DMS114 treated with DMSO at 0.1 percent for 48 hours (cell line): ENCODE data around the gene S100A12.

Experiments used
- DNase-seq: peaks from one replicate; lab custom pipeline; 2025; ENCODE audit not compliant: unreplicated experiment; lab: John Stamatoyannopoulos, UW

S100A12 gene

DNA sequence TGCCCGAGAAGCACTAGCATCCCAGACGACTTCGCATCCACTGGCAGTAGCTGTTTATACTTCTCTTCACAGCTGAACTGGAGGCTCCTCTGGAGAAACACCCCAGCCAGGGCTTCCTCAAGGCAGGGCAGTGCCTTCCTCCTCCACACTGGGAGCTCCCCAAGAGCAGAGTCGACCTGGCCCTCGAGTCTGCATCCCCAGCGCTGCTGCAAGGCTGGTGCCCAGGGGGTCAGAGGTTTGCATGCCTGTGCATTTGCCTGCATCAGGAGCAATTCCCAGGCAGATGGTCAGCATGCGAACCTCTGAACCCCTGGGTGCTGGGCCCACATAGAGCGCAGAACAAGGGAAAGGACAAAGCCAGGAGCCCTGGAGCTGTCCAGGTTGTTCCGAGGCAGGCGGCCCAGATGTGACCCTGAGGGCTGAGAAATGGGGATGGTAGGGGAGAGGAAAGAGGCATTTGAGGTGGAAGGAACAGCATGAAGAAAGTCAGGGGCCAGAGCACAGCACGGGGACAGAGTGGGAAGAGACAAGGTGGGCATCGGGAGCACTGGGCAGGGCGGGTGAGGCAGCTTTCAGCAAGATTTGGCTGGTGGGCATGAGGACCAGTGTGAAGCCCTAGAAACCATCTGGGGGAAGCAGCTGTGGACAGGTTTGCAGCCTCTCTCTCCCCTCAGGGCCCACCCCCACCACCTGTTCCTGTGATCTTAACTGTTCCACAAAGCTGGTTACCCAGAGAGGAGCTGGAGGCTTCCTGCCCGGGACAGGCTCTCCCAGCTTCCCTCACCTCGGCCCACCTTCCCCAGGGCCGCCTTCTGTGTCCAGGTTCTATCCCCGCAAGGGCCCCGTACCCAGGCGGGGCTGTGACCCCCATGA is 21.9 kb upstream of the S100A12 start:
- no peak for DNase-seq

DNA sequence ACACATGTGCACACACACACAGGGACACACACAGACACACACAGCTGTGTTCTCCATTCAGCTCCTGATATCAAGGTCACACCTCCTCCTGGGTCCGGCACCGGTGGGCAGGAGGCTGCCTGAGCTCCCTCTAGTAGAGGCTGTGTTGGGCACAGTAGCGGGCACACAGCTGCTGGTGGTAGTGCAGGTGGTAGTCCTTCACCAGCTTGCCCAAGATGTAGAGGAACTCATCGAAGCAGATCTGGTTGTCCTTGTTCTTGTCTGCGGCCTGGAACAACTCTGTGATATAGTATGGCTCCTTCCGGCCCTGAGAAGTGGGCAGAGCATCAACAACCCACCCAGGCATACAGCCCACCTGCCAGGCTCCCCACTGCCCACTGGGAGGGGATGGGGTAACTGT is 21.0 kb upstream of the S100A12 start:
- no peak for DNase-seq

DNA sequence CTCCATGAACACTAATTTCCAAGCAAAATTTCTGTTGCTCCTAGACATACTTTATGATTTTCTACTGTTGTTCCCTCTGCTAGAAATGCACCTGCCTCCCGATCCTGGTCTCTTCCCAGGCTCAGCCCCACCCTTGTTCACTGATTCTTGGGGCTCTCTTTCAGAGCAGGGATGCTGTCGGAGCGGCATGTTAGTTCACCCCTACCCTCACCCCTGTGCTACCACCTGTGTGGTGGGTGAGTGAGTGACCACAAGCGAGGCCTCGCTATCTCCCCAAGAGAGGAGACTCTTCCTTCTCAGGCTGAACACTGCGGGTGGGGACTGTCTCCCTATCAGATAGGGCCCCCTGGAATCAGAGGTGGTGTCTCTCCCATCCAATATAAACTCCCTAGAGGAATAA is 20.4 kb upstream of the S100A12 start:
- no peak for DNase-seq

DNA sequence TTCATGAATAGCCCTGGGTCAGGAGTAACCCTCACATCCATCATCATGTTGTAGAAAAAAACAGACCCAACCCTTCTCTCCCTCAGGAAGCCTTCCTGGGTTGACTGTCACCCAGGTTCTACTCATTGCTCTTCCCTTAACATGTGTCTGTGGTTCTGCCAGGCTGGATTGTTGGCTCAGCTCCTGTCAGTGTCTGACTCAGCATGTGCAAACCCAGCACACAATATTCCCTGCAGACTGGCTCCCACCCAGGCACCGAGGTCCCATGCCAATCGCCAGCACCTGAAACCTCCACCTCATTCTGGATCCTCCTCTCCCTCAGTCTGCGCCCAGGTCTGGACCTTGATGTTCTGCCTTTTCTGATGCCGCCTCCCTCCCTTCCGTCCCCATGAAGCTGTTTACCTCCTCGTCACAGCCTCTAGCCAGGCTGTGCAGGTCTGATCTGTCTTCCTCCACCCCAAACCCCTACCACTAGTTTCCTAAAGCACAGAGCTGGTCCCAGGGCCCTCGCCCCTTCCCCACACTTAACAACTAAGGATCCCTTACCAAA is 19.8 kb upstream of the S100A12 start:
- no peak for DNase-seq

DNA sequence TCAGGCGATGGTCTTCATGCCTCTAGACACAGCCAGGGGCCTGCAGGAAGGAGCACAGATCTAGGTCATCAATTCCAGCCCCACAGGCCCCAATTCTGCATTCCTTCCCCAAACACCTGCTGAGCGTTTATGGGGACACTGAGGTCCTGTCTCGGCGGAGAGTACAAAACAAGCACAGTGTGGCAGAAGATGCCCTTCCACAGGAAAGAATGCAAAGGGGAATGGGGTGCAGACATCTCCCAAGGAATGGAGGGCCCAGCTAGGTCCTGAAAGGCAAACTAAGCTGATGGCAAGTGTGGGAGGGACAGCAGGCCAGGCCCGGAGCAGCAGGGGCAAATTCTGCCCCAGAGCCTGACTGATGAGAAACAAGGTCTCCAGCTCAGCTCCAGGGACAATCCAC is 19.0 kb upstream of the S100A12 start:
- DNase-seq, result no peak

DNA sequence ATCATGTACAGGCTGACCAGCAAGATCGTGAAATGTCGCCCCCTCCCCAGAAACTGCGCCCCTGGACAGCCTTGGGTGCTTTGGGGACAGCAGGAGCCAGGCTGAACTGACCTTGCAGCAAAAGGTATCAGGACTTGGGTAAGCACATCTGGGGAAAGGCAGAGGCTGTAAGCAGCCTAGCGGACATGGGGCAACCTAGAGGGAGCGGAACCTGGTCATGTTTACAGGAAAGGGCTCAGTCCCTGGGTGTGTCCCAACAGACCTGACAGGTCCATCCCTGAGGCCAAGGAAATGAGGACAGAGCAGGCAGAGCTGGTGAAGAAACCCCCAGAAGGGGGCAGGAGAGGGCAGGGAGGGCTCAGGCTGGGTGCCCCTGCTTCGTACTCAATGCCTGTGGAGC is 18.5 kb upstream of the S100A12 start:
- no peak for DNase-seq

DNA sequence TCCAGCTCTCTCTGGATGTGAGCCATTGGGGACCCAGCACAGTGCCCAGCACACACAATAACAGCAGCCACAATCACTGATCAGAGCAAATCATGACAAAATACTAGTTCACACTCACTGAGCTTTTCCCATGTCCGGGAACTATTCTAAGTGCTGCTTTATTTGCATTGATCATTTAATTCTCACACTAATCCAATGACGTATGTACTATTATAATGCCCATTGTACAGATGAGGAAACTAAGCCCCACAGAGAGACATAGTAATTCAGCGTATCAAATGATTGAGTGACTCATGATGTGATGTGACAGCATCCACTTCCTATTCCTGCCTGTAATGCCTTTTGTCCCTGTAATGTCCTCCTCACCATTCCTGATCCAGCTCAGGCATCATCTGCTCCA is 17.4 kb upstream of the S100A12 start:
- no peak for DNase-seq

DNA sequence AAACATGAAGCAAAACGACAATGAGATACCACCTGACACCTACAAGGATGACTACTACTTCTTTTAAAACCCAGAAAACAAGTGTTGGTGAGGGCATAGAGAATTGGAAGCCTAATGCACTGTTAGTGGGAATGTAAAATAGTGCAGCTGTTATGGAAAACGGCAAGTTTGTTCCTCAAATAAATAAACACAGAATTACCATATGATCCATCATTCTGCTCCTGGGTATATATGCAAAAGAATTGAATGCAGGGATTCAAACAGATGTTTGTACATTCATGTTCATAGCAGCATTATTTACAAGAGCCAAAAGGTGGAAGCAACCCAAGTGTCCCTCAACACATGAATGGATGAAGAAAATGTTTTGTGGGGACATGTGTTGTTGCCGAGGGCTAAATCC is 16.8 kb upstream of the S100A12 start:
- DNase-seq, result no peak

DNA sequence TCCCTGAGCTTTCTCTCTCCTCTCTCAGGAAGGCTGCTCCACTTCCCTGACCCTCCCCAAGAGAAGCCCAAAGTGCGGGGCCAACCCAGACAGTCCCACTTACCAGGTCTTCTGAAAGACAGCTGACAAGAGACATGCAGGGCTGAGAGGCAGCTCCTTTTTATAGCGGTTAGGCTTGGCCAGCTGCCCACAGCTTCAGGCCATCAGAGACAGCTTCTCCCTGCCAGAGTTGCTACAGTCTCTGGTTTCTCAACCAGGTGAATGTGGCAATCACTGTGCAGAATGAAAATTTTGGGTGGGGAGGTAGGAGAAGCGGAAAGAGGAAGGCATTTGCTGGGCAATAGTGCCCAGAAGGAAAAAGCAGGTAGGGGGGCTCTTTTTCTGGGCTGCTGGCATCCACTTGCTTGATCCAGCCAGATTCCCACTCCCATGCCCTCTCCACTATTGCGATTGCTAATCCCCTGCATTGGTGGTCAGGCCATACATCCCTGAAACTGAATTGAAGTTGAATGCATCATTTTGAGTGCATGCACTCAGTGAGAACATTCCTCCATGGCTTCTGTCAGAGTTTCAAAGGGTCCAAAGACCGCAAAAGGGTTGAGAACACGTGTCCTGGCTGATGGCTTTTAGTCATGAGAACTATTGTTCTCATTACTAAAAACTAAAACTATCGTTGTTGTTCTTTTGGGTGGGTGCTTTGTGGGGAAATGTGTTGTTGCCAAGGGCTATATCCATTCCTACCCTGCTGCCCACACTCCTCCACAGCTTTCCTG is 15.7 kb upstream of the S100A12 start, which contains the start of gene S100A8:
Gene S100A8 (minus strand): TSS at position 136 of the 773 bp plus-strand sequence. CDS start 538 bp downstream, outside the sequence.
- no peak for DNase-seq

DNA sequence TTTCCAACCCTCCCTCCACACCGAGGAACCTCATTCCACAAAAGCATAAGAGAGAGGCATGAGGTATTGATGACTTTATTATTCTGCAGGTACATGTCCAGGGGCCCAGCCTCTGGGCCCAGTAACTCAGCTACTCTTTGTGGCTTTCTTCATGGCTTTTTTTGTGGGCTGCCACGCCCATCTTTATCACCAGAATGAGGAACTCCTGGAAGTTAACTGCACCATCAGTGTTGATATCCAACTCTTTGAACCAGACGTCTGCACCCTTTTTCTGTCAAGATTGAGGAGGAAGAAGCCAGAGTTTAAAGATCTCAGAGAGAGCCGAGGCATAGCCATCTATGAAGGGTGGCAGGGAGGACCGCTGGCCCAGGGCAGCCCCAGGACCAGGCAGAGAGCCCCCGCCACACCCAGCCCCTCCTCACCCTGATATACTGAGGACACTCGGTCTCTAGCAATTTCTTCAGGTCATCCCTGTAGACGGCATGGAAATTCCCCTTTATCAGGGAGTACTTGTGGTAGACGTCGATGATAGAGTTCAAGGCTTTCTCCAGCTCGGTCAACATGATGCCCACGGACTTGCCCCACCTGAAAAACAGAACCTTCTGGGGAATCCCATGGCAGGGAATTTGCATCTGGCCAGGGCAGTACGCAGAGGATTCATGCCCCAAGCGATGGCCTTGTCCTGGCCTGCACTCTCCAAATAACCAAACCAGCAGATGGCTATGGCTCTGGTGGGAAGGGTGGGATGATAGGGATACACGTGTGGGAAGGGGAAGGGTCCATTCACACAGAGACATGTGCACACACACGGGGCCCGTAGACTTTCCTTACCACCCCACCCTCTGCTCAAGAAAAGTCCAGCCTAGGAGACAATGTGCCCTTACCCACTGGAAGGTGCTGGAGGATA is 14.8 kb upstream of the S100A12 start:
- DNase-seq, result no peak

DNA sequence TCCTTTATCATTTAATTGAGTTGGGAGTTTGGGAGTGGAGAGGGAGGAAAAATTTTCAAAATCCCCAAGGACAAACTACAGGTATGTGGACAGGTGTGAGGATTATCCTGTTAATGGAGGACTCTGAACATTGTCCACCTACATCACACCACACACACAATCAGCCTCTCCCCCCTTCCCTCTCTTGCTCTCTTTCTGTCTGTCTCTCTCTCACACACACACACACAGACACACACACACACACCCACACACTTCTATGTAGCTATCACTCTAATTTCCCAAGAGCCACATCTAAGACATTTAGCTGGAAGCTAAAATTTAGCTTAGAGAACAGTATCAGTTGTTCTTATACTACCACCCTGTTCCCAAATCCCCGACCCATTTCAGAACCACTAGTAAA is 14.0 kb upstream of the S100A12 start:
- DNase-seq, result no peak

DNA sequence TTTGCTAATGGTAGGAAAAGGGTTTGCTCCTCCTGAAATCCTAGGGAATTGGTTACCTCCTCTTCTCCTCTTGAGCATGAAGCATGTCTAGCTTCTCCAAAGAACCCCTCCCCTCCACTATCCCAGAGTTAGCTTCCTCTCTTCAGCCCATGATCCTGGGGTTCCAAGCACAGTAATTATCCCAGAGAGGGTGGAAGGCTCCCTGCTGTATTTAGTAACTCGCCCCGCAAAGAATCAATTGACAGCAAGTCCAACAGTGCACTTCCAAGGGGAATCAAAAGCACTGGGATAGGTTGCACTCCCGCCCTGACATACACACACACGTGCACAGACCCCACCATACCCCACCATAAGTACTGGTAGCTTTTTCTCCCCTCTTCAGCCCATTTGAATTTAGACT is 12.4 kb upstream of the S100A12 start:
- DNase-seq, result no peak

DNA sequence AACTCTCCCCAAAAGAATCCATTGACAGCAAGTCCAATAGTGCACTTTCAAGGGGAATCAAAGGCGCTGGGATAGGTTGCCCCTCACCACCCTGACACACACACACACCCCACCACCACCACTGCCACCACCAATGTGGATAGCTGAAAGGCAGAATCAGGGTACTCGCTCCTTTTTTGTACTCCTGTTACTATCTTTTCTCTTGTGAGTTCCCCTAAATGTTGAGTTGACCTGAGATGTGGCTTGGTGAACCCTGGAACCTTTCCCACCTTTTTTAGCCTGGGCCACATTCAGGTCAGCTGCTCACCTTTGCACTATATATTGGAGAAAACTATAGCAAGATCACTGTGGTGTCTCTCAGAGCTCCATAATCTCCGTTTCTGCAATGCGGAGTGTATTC is 11.6 kb upstream of the S100A12 start:
- DNase-seq, result no peak

DNA sequence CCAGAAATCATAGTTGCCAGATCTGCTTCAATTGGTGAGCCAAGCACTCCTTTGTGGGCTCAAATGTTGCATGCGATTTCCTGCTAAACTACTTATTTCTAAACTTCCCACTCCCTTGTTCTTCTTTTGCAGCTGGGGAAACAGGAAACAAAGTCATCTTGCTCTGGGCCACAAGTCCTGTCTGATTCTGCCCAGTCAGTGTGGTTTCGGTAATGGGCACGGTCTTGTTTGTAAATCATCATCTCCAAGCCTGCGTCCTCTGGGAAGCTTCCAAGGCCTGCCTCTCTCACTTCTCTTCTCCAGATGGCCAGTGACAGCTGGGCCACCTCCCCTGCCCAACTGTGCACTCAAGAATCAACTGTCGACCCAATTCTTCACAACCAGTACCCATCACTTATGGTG is 11.1 kb upstream of the S100A12 start:
- no peak for DNase-seq

DNA sequence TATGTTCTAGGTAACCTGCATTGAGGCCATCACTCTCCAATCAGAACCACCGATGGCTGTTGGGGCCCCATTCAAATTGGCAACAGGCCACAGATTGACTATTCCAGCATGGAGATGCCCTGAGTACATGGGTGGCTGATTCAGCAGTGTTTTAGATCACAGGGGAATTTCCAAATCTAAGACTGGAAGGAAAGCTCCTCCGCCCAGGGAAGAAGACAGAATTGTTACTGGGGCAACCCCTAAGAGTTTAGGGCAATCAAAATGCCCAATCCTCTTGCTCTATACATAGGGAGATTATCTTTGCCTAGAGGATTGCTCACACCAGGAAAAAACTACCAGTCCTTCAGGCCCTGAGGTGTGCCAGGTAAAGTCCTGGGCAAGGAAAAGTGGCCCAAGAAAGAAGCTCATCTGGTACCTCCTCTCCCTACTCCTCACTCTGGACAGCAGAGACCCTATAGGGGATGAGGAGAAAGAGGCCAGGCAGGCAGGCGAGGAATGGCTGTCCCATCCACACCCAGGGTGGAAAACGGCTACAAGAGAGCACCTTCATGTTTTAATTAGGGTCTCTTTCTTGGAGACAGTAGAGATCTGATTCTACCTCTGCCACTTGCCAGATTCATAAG is 9.6 kb upstream of the S100A12 start:
- DNase-seq, result no peak

DNA sequence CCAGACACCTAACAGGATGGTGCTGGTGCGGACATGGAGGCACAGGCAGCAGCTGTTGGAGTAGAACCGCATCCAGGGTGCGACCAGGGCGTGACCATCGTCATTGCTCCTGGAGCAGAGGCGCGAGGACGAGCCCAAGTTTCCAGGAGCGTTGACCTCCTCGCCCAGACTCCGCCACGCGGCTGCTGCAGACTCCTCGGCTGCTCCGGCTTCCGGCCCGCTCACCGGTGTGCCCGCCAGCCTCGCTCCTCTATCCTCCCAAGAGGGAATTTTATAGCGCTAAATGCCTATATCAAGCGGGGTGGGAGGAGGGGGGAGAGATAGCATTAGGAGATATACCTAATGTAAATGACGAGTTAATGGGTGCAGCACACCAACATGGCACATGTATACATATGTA is 5.3 kb upstream of the S100A12 start:
- no peak for DNase-seq

DNA sequence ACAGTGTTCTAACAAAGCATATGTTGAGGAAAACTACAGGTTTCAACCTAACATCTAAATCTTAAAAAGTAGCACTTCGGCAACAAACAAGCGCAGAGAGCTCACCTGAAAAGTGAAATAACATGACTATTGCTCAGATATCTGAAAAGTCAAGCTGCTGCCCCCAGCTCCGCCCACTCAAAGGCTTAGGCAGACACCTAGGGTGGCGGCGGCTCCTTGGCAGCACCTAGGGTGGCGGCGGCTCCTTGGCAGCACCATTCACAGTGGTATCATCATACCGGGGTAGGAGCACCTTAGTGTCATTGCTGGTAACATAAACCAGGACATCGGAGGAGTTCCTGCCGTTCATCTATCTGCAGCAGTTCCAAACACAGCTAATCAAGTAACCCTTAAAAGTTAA is 4.2 kb upstream of the S100A12 start:
- DNase-seq, result no peak

DNA sequence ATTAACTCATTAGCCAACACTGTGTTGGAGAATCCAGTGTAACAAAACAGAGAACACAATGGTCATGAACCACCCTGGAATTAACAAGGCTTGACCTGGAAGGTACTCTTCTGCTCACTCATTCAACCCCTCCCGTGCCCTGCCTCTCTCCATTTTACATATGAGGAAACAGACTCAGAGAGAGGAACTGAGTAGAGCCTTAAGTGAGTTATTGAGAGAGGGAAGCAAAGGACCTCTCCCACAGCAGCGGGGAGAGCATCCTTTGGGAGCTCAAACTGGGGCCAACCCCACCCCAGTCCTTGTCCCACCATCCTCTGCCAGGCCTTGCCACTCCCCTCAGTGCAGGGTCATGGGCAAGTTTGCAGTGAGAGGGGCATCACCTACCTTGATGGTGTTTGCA is 1.4 kb downstream of the S100A12 start:
- DNase-seq, result no peak

DNA sequence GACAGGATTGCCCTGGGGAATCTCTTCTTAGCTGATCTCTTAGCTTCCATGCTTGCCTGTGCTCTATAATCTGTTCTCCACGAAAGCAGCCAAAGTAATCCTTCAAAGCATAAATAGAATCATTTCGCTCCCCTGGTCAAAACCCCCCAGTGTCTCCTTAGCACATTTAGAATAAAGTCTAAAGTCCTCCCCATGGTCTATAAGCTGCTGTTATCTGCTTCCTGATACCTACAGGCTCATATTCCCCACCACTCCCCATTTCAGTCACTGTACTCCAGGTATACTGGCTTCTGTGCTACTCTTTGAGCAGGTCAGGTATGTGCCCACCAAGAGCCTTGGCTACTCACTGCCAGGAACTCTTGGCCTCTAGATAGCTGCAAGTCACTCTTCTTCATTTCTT is 2.9 kb downstream of the S100A12 start:
- DNase-seq, result no peak

DNA sequence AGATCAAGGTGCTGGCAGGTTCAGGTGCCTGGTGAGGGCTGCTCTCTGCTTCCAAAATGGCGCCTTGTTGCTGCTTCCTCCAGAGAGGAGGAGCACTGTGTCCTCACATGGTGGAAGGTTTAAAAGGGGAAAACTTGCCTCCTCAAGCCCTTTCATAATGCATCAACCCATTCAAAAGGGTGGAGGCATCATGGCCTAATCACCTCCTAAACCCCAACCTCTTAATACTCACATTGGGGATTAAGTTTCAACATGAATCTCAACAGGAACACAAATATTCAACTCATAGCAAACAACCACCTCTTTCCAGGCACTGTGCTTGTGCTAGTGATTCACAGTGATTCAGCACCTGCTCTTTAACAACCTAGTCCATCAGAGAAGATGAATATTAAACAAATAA is 4.2 kb downstream of the S100A12 start:
- DNase-seq, result no peak

DNA sequence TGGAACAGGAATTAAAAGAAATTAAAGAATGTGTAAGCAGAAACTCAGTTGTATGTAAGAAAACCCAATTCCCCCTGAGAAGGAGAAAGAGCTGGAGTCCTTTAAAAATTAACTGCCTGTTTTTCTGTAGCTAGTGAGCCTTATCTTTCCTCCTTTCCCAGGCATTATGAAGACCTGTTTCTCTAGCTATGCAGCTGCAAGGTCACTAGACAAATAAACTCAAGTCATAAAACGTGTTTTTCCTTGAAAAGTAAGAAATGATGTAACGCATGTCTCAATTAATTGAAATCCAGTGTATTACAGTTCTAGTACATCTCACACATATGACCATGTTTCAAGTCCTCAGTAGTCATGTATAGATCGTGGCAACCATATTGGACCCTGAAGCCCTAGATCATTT is 5.3 kb downstream of the S100A12 start:
- DNase-seq, result no peak
